Testis (tissue), 2 donors: ENCODE measurements around the gene CLEC2B.

ENCODE experiments used
- CTCF ChIP-seq, 3 experiments: fragments of 450-650 bp in 2 of 3; fragments of 200-600 bp in 1 of 3; sonication (generic) in 1 of 3; IDR thresholded peaks; one replicate each; pipeline ENCODE4 v1.5.1; 2016 to 2019; ENCODE audit warnings: antibody characterized with exemption in 3 of 3, mild to moderate bottlenecking in 2 of 3, moderate library complexity in 1 of 3
- POLR2A ChIP-seq: fragments of 450-650 bp; IDR thresholded peaks from one replicate; pipeline ENCODE4 v1.6.1; 2017; ENCODE audit warnings: antibody characterized with exemption, mild to moderate bottlenecking, moderate library complexity

GRCh38 chr12:9868951-9869306 lies 225 bp downstream of the CLEC2B start:
- no peak for TF ChIP-seq POLR2A
- no peak for TF ChIP-seq CTCF (IDR thresholded peaks at IDR 0.05)
